Motor neuron (in vitro differentiated cells): ENCODE results near the gene TAS1R1. TPM values are rescaled to one million over a fixed set of nuclear protein-coding genes. Genes with fewer than 3 reads are reported as not detected.

Experiments used
- ATAC-seq, 8 experiments: fragments of 200-7000 bp; cut with Tn5 transposase; replicated peaks in 6 of 8; 2 replicates each; pipeline ENCODE4 v1.8.0; 2021; ENCODE audit warnings: mild to moderate bottlenecking in 8 of 8, moderate library complexity in 8 of 8
- H3K27ac ChIP-seq, 2 donors: fragments of 250-450 bp; sonication (Bioruptor Pico); 2 replicates each; pipeline ENCODE4 v1.9.0; 2021; ENCODE audit warnings: antibody characterized with exemption in 2 of 2, mild to moderate bottlenecking in 2 of 2, moderate library complexity in 1 of 2
- H3K4me1 ChIP-seq, 2 donors: fragments of 250-450 bp; sonication (Bioruptor Pico); replicated peaks in 1 of 2; 2 replicates each; pipeline ENCODE4 v1.6.1; 2021; ENCODE audit warnings: antibody characterized with exemption in 2 of 2, mild to moderate bottlenecking in 2 of 2, moderate library complexity in 1 of 2
- H3K4me3 ChIP-seq, 5 donors: fragments of 250-450 bp; sonication (Bioruptor Pico); 2 replicates each; pipeline ENCODE4 v1.9.0; 2021; ENCODE audit warnings: antibody characterized with exemption in 5 of 5, mild to moderate bottlenecking in 5 of 5, moderate library complexity in 4 of 5
- WGBS, 10 experiments: fragments of 450-650 bp; shearing (Covaris generic); methylation state at CpG; one replicate each; pipeline ENCODE4 v1.0.0; 2022; 5-methylcytosine and 5-hydroxymethylcytosine counted together
- in situ Hi-C, 9 experiments: fragments of 400-800 bp; cut with MboI; loops; one replicate each; pipeline ENCODE4 v1.15.0; 2021; ENCODE audit warnings: low sequenced_read_pairs in 9 of 9, low pct_unique_long_range_greater_than_20kb in 2 of 9; ENCODE audit not compliant: unreplicated experiment in 9 of 9
- total RNA-seq, 8 experiments: library from RNA; unstranded; fragments of 300-600 nt; gene quantifications; 2 replicates each; pipeline versions ENCODE4 v1.2.3 to v1.2.4, GENCODE V29; 2022

The TAS1R1 gene
- total RNA-seq, 8 experiments from 2014 or later = 0.22 to 0.82 (median 0.33) TPM; not detected in 1

GRCh38 chr1:6511561-6512244 lies 43.4 kb upstream of the TAS1R1 start:
- ATAC-seq = peak in 5 of 8 experiments; percentile 38 to 80 (median 65)
- in situ Hi-C loops = no loop called here
- Histone ChIP-seq H3K4me3 (no peak overlapping the region), H3K27ac (no peak overlapping the region), H3K4me1 (peaks cover 4 to 19% of the 10 kb centered on the region in 2 donors)
- 60 to 90% (median 76%) methylated on average over 2 to 4 of the region's 16 CpGs; no CpG with 5 or more reads in 5 of the 10 experiments for WGBS, 10 experiments

GRCh38 chr1:6512245-6512907 lies 42.7 kb upstream of the TAS1R1 start:
- ATAC-seq = peak in 2 of 8 experiments; percentile 4 to 5
- Histone ChIP-seq H3K4me1 (peaks cover 4 to 19% of the 10 kb centered on the region in 2 donors), H3K27ac (no peak overlapping the region), H3K4me3 (no peak overlapping the region)
- 47 to 100% (median 75%) methylated on average over 2 to 8 of the region's 19 CpGs; no CpG with 5 or more reads in 6 of the 10 experiments for WGBS, 10 experiments
- in situ Hi-C loops = no loop called here

- in situ Hi-C loops = no loop called here
- ATAC-seq = no peak
Measured at GRCh38 chr1:6512908-6513280, 42.2 kb upstream of the TAS1R1 start.

GRCh38 chr1:6513320-6513801 lies 41.7 kb upstream of the TAS1R1 start:
- H3K4me1 ChIP-seq = peaks cover 4 to 23% of the 10 kb centered on the region in 2 donors
- ATAC-seq = peak in 1 of 8 experiments; percentile 49
- 0 to 90% (median 71%) methylated on average over 1 to 6 of the region's 9 CpGs; no CpG with 5 or more reads in 6 of the 10 experiments for WGBS, 10 experiments
- H3K4me3 ChIP-seq = no peak overlapping the region
- no peak overlapping the region for H3K27ac ChIP-seq
- in situ Hi-C loops = no loop called here

More at GRCh38 chr1:6512908-6513280, 42.2 kb upstream of the TAS1R1 start:
- H3K4me1 ChIP-seq = peaks cover 4 to 23% of the 10 kb centered on the region in 2 donors
- WGBS, 10 experiments = 73 to 100% (median 100%) methylated on average over 1 to 4 of the region's 8 CpGs; no CpG with 5 or more reads in 6 of the 10 experiments
- no peak overlapping the region for H3K4me3 ChIP-seq
- no peak overlapping the region for H3K27ac ChIP-seq

GRCh38 chr1:6515771-6516170 lies 39.3 kb upstream of the TAS1R1 start:
- 40 to 100% (median 92%) methylated on average over 2 to 4 of the region's 4 CpGs; no CpG with 5 or more reads in 3 of the 10 experiments for WGBS, 10 experiments
- peaks cover 20 to 36% of the 10 kb centered on the region in 2 donors for H3K4me1 ChIP-seq
- no peak overlapping the region for H3K4me3 ChIP-seq
- ATAC-seq = no peak
- H3K27ac ChIP-seq = no peak overlapping the region
- in situ Hi-C loops = no loop called here

- ATAC-seq = no peak
- Histone ChIP-seq H3K27ac (no peak overlapping the region), H3K4me1 (peaks cover 20 to 32% of the 10 kb centered on the region in 2 donors), H3K4me3 (no peak overlapping the region)
- in situ Hi-C loops = no loop called here
- 31 to 93% (median 60%) methylated on average over 1 to 8 of the region's 8 CpGs; no CpG with 5 or more reads in 1 of the 10 experiments for WGBS, 10 experiments
Measured at GRCh38 chr1:6517435-6517851, 37.7 kb upstream of the TAS1R1 start.

GRCh38 chr1:6519491-6519934 lies 35.6 kb upstream of the TAS1R1 start:
- WGBS, 10 experiments = 20 to 100% (median 59%) methylated on average over 1 to 10 of the region's 11 CpGs
- Histone ChIP-seq H3K4me3 (no peak overlapping the region), H3K27ac (no peak overlapping the region), H3K4me1 (peaks cover 16 to 24% of the 10 kb centered on the region in 2 donors)
- ATAC-seq = peak in 3 of 8 experiments; percentile 8 to 44 (median 13)
- in situ Hi-C loops = no loop called here

GRCh38 chr1:6519935-6520671 lies 35.0 kb upstream of the TAS1R1 start:
- in situ Hi-C loops = no loop called here
- ATAC-seq = peak; percentile 91 to 98 (median 95)
- H3K4me3 ChIP-seq = no peak overlapping the region
- 4 to 80% (median 12%) methylated on average over 2 to 8 of the region's 13 CpGs for WGBS, 10 experiments
- no peak overlapping the region for H3K27ac ChIP-seq
- peaks cover 16 to 24% of the 10 kb centered on the region in 2 donors for H3K4me1 ChIP-seq

- in situ Hi-C loops = no loop called here
- no peak overlapping the region for H3K27ac ChIP-seq
- WGBS, 10 experiments = 50 to 82% (median 62%) methylated on average over 2 to 4 of the region's 5 CpGs; no CpG with 5 or more reads in 3 of the 10 experiments
- no peak for ATAC-seq
- H3K4me3 ChIP-seq = no peak overlapping the region
- peaks cover 16 to 24% of the 10 kb centered on the region in 2 donors for H3K4me1 ChIP-seq
Measured at GRCh38 chr1:6521536-6521935, 33.6 kb upstream of the TAS1R1 start.

GRCh38 chr1:6523566-6523965 lies 31.5 kb upstream of the TAS1R1 start:
- Histone ChIP-seq H3K4me3 (no peak overlapping the region), H3K4me1 (peaks cover 16 to 18% of the 10 kb centered on the region in 2 donors), H3K27ac (no peak overlapping the region)
- WGBS, 10 experiments = 0 to 100% (median 46%) methylated on average over 1 to 6 of the region's 6 CpGs; no CpG with 5 or more reads in 3 of the 10 experiments
- in situ Hi-C loops = no loop called here
- peak; percentile 18 to 64 (median 43) for ATAC-seq

GRCh38 chr1:6526316-6526715 lies 28.8 kb upstream of the TAS1R1 start:
- H3K4me3 ChIP-seq = no peak overlapping the region
- WGBS, 10 experiments = 78 to 100% (median 81%) methylated on average over 3 to 10 of the region's 11 CpGs; no CpG with 5 or more reads in 7 of the 10 experiments
- peak in 2 of 8 experiments; percentile 6 to 11 for ATAC-seq
- in situ Hi-C loops = no loop called here
- H3K4me1 ChIP-seq = no peaks in the 10 kb centered on the region
- H3K27ac ChIP-seq = no peak overlapping the region

- ATAC-seq = no peak
- no peak overlapping the region for H3K27ac ChIP-seq
- H3K4me3 ChIP-seq = no peak overlapping the region
- no peaks in the 10 kb centered on the region for H3K4me1 ChIP-seq
- in situ Hi-C loops = no loop called here
- WGBS, 10 experiments = 89 to 100% (median 95%) methylated on average over 2 to 6 of the region's 7 CpGs; no CpG with 5 or more reads in 4 of the 10 experiments
Measured at GRCh38 chr1:6528492-6528891, 26.6 kb upstream of the TAS1R1 start.
